Stimulated activated CD8-positive, alpha-beta memory T cell treated with anti-CD3 and anti-CD28 coated beads, Interleukin-7, amount 100 ng/mL, for 24 hours (primary cell): ENCODE data around the gene FSTL4.

Experiments used
- DNase-seq: peaks from one replicate; pipeline ENCODE4 v3.0.0-alpha.2; 2020; ENCODE audit warnings: low read depth

The FSTL4 gene

GRCh38 chr5:133321286-133321832 lies 291.0 kb downstream of the FSTL4 start:
- DNase-seq, result no peak

- no peak for DNase-seq
Measured at GRCh38 chr5:133319905-133320520, 292.3 kb downstream of the FSTL4 start.

- DNase-seq, result no peak
Measured at GRCh38 chr5:133319244-133319643, 293.1 kb downstream of the FSTL4 start.

GRCh38 chr5:133317558-133317957 lies 294.8 kb downstream of the FSTL4 start:
- DNase-seq, result no peak

- DNase-seq, result no peak
Measured at GRCh38 chr5:133316346-133317343, 295.7 kb downstream of the FSTL4 start.

- DNase-seq, result no peak
Measured at GRCh38 chr5:133314086-133314485, 298.3 kb downstream of the FSTL4 start.

- no peak for DNase-seq
Measured at GRCh38 chr5:133311176-133311575, 301.2 kb downstream of the FSTL4 start.

GRCh38 chr5:133309984-133310621 lies 302.2 kb downstream of the FSTL4 start:
- no peak for DNase-seq

GRCh38 chr5:133309166-133309795 lies 303.1 kb downstream of the FSTL4 start:
- DNase-seq, result no peak

GRCh38 chr5:133307275-133307674 lies 305.1 kb downstream of the FSTL4 start:
- DNase-seq, result no peak

- no peak for DNase-seq
Measured at GRCh38 chr5:133304707-133305216, 307.6 kb downstream of the FSTL4 start.

GRCh38 chr5:133304178-133304577 lies 308.2 kb downstream of the FSTL4 start:
- DNase-seq, result no peak

- DNase-seq, result no peak
Measured at GRCh38 chr5:133303298-133303697, 309.0 kb downstream of the FSTL4 start.

GRCh38 chr5:133299728-133300127 lies 312.6 kb downstream of the FSTL4 start:
- DNase-seq, result no peak

GRCh38 chr5:133299021-133299420 lies 313.3 kb downstream of the FSTL4 start:
- no peak for DNase-seq

- no peak for DNase-seq
Measured at GRCh38 chr5:133298447-133298846, 313.9 kb downstream of the FSTL4 start.

- no peak for DNase-seq
Measured at GRCh38 chr5:133297293-133297692, 315.0 kb downstream of the FSTL4 start.

GRCh38 chr5:133296624-133297023 lies 315.7 kb downstream of the FSTL4 start:
- DNase-seq, result no peak

GRCh38 chr5:133295520-133295919 lies 316.8 kb downstream of the FSTL4 start:
- DNase-seq, result no peak

GRCh38 chr5:133294380-133294779 lies 318.0 kb downstream of the FSTL4 start:
- no peak for DNase-seq

- DNase-seq, result no peak
Measured at GRCh38 chr5:133293960-133294359, 318.4 kb downstream of the FSTL4 start.

GRCh38 chr5:133292300-133292699 lies 320.0 kb downstream of the FSTL4 start:
- DNase-seq, result no peak
